OCI-LY7 (cell line): ENCODE results near the gene ARHGEF26.

Experiments used
- CTCF ChIP-seq: fragments of 200-600 bp; sonication (generic); conservative IDR thresholded peaks from 2 replicates; pipeline ENCODE4 v1.5.1; 2014; ENCODE audit warnings: mild to moderate bottlenecking, antibody characterized with exemption, low read length, moderate library complexity, mixed read lengths
- EZH2phosphoT487 ChIP-seq: fragments of 200-600 bp; sonication (generic); IDR thresholded peaks from 2 replicates; pipeline ENCODE4 v1.6.1; 2018; ENCODE audit warnings: low read depth, borderline replicate concordance, mild to moderate bottlenecking, mixed run types, antibody characterized with exemption, low read length, moderate library complexity, mixed read lengths

GRCh38 chr3:154169796-154170110 is 48.6 kb downstream of the ARHGEF26 start:
- TF ChIP-seq CTCF, result no peak
- no peak for TF ChIP-seq EZH2phosphoT487
